SH-SY5Y (cell line): ENCODE data around the gene RESF1.

Source experiments
- GATA2 ChIP-seq: IDR thresholded peaks from 2 replicates; pipeline ENCODE4 v1.6.1; 2011; ENCODE audit warnings: mild to moderate bottlenecking, low read depth, low read length
- GATA3 ChIP-seq: IDR thresholded peaks from 2 replicates; pipeline ENCODE4 v1.6.1; 2011; ENCODE audit warnings: low read depth, mild to moderate bottlenecking, low read length, moderate library complexity

DNA sequence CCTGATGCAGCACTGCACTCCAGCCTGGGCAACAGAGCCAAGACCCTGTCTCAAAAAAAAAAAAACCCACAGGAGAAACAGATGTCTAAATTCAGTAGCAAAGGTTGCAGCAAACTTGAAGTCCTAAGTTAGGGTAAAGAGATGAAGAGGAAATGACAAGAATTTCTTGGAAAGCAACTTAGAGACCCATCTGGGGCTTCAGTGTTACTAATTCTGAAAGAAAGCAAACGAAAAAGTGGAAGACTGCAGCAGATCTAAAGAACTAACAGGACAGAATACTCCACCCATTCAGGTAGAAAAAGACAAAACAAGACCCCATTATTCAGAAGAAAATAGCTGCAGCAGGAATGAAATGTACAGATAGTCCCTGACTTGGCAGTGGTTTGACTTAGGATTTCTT lies 31.9 kb downstream of the RESF1 start:
- TF ChIP-seq GATA2 (no peak), GATA3 (no peak)
